ENCODE data around the gene GTF3C5. TPM values are rescaled to one million over a fixed set of nuclear protein-coding genes. Genes with fewer than 3 reads are reported as not detected.

The GTF3C5 gene
- total and polyA plus RNA-seq, 9 of the 15 experiments (the other 6 are each of a cell fraction or from before 2014, with no cell fraction given): 3.8 to 118 (median 83.7) TPM

GRCh38 chr9:133037775-133038515 lies 7.1 kb downstream of the GTF3C5 start:
- no TSS peak for BruUV-seq (replicated peaks)
- H3K9me1 ChIP-seq (ENCODE audit: control insufficient read depth, insufficient read depth, low read length): peaks cover 5% of the 10 kb centered on the region
- intact Hi-C loops (cut with micrococcal nuclease) (no loop called here), in situ Hi-C loops (cut with MboI) (no loop called here)
- no peaks in the 10 kb centered on the region for H3K27me3 ChIP-seq (ENCODE audit: control insufficient read depth in 2 of 2, insufficient read depth in 2 of 2, low read length in 2 of 2)
- no peak overlapping the region for H3K4me2 ChIP-seq (ENCODE audit: insufficient read depth, low read length)
- POLR2A ChIA-PET: interaction anchor here (0.6 to 1.2 kb wide), 3 partner anchors 8 to 95 kb away, joined by 3 to 4 read pairs (median 3); no protein-coding TSS in a partner anchor
- peaks cover 87% of the 10 kb centered on the region for H3K79me2 ChIP-seq (ENCODE audit: control insufficient read depth, insufficient read depth, low read length)
- H3K36me3 ChIP-seq (ENCODE audit: control insufficient read depth, insufficient read depth, low read length): peaks cover 76% of the 10 kb centered on the region
- H3K4me3 ChIP-seq: no peak overlapping the region
- CTCF ChIA-PET (ENCODE audit: low intra/inter-chr PET ratio): no interaction called here
- no peak overlapping the region for H3K27ac ChIP-seq (ENCODE audit: extremely low read depth, low read depth, low read length)
- FAIRE-seq: no peak
- peaks cover 5% of the 10 kb centered on the region; the same call in 1 of the 2 replicates for H3K9me3 ChIP-seq (replicated peaks; ENCODE audit: control insufficient read depth, insufficient read depth, low read depth, low read length)
- H3K9ac ChIP-seq (ENCODE audit: insufficient read depth in 1 of 2, low read depth in 2 of 2, low read length in 2 of 2): no peak overlapping the region
- H3K4me1 ChIP-seq (replicated peaks in 1 of 2; ENCODE audit: control insufficient read depth in 2 of 2, insufficient read depth in 2 of 2, low read length in 2 of 2): no peaks in the 10 kb centered on the region; a peak in 1 of 5 replicates
- ATAC-seq: no peak
- H4K20me1 ChIP-seq (replicated peaks; ENCODE audit: control insufficient read depth, insufficient read depth, low read length): peaks cover 13% of the 10 kb centered on the region
- WGBS (ENCODE audit: insufficient coverage, low coverage, missing lambda C conversion rate): 89% methylated on average over 20 of the region's 25 CpGs
- H2AFZ ChIP-seq (ENCODE audit: low read depth, low read length): no peak overlapping the region
- no peak for DNase-seq (ENCODE audit: extremely low read depth in 1 of 4, low spot score in 3 of 4)
- TF ChIP-seq NCOA1 (IDR thresholded peaks at IDR 0.05; ENCODE audit: low read depth): no peak
- no peak for TF ChIP-seq GABPB2 (CRISPR knock-in tag; conservative IDR thresholded peaks at IDR 0.05)
- no peak for TF ChIP-seq DEAF1 (CRISPR knock-in tag; IDR thresholded peaks at IDR 0.05)
- no peak for TF ChIP-seq MITF (IDR thresholded peaks at IDR 0.05)
- no peak for TF ChIP-seq KDM1A (IDR thresholded peaks at IDR 0.05)
- no peak for TF ChIP-seq MBD2 (IDR thresholded peaks at IDR 0.05; ENCODE audit: borderline replicate concordance, low read depth)
- no peak for TF ChIP-seq NEUROD1 (IDR thresholded peaks at IDR 0.05; ENCODE audit: borderline replicate concordance, low read depth, low read length, partially characterized antibody)
- no peak for TF ChIP-seq HNRNPL (IDR thresholded peaks at IDR 0.05; ENCODE audit: low read depth, low read length)
- TF ChIP-seq SAFB (IDR thresholded peaks at IDR 0.05; ENCODE audit: borderline replicate concordance, low read depth, low read length): no peak
- no peak for TF ChIP-seq ELK3 (CRISPR knock-in tag; IDR thresholded peaks at IDR 0.05)
- no peak for TF ChIP-seq JUNB (CRISPR knock-in tag; conservative IDR thresholded peaks at IDR 0.05)
- TF ChIP-seq CLOCK (CRISPR knock-in tag; IDR thresholded peaks at IDR 0.05; ENCODE audit: borderline replicate concordance): no peak
